Daoy (cell line): ENCODE data around the gene SKIC8. TPM values are rescaled to one million over a fixed set of nuclear protein-coding genes. Genes with fewer than 3 reads are reported as not detected.
A peak's percentile ranks its signal among the peaks of the same experiment; 100 is the strongest.

Experiments used
- DNase-seq: peaks from one replicate; pipeline ENCODE4 v3.0.0-alpha.2; 2015; ENCODE audit warnings: low read depth
- total RNA-seq: library from RNA; depleted of rRNA; stranded (reverse); fragments of >200 nt; shearing (Covaris generic); gene quantifications from 2 replicates; pipeline ENCODE4 v1.2.3, GENCODE V29; 2014

The SKIC8 gene
- total RNA-seq, 1 experiment from 2014 or later = 104 TPM

- DNase-seq = peak; percentile 87
These were observed 22.8 kb upstream of the SKIC8 start for GRCh38 chr15:78322243-78322642.

DNA sequence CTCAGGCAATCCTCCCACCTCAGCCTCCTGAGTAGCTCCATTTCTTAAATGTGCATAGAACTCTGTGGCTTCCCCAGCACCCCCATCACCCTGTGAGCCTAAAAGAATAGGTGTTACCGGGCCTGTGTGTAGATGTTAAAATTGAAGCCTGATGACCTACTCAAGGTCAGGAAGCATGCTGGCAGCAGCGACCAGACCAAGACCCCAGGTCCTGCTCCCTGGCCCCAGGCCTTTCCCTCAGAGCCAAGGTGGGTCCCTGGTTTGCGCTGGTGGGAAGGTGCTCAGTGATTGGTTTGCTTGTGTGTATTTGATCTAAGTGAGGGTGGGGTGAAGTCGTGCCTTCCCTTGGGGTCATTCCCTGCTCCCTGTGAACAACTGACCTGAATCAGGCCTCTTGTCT is 22.4 kb upstream of the SKIC8 start:
- no peak for DNase-seq

GRCh38 chr15:78321041-78321570 is 21.7 kb upstream of the SKIC8 start:
- DNase-seq = no peak

DNA sequence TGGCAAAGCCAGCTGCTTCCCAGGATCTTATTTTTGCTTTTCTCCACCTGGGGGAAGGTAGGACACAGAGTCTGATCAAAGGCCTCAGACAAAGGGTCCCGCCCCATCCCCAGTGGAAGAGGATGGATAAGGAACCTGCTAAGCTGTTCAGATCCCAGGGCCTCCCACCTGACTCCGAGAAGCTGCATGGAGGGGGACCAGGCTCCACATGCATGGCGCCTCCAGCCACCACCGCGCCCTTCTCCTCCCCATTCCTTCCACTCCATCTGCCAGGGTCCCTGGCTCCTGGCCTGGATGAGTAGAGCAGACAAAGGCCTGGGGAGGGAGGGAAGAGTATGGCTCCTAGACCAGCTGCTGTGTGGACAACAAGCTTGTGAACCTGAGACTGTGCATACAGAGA is 20.8 kb upstream of the SKIC8 start:
- DNase-seq = no peak

GRCh38 chr15:78319588-78319987 is 20.2 kb upstream of the SKIC8 start:
- no peak for DNase-seq

- no peak for DNase-seq
These were observed 17.9 kb upstream of the SKIC8 start for GRCh38 chr15:78317145-78317836.

GRCh38 chr15:78316283-78317083 is 17.1 kb upstream of the SKIC8 start:
- no peak for DNase-seq

GRCh38 chr15:78315686-78316282 is 16.4 kb upstream of the SKIC8 start:
- no peak for DNase-seq

- DNase-seq = no peak
These were observed 14.8 kb upstream of the SKIC8 start for GRCh38 chr15:78314181-78314581.

- DNase-seq = no peak
These were observed 14.0 kb upstream of the SKIC8 start for GRCh38 chr15:78313383-78313782.

DNA sequence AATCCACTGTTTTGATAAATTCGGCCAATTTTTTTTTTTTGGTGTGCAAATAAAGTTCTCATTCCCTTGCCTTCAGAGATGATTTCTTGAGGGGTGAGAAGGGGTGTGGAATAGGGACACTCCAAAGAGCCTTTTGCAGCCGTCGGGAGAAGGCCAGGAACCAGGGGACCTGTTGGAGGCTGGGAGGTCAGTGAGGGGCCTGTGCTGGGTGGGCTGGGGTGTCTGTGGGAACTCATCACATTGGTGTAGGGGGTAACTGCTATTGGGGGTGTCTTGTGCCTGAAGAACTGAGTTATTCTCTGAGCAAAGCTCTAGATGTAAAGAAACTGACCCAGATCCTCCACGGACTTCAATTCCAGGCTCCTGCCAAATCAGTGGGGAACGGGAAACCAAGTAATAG is 13.5 kb upstream of the SKIC8 start:
- DNase-seq = no peak

- DNase-seq = no peak
These were observed 13.1 kb upstream of the SKIC8 start for GRCh38 chr15:78312536-78312935.

DNA sequence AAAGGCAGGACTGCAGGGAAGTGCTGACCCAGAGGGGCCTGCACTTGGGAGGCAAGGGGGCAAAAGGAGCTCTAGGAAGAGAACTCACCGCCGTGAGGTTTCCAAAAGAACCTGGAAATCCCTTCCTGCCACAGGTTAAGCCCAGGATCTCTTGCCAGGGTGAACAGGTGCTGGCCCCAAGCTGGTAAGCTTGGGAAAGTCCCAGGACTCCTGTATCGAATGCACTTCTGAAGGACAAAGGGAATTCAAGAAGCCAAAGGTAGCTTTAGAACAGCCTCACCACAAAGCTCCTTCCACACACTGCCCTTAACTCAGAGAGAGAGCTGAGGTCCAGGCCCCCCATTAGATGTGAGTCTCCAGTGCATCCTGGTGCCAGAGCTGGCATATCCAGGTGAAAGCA is 11.9 kb upstream of the SKIC8 start:
- no peak for DNase-seq

DNA sequence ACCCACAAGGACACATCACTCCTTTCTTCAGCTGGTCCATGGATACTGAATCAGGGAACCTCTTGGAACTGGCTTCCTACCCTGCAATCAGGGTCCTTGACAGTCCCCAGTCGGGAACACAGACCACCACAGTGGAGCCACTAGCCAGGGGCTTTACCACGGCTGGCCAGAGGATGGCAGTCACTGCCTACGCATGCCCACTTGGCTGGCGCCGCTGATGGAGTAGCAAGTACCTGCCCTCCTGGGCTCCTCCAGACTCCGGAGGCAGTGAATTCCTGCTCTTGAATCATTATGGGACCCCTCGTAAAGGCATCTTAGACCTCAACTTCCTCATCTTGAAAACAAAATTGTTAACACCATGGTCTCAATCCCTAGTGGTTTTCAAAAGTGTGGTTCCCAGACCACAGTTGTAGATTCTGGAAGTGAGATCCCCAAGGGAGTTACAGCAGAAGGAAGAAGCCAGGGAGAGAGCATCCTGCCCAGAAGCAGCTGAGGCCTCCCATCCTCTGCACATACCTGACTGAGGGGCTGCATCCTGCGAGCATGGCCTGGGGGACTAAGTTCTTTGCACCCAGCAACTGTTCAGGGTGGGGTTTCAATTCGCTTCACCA is 9.1 kb upstream of the SKIC8 start:
- peak; percentile 80 for DNase-seq

GRCh38 chr15:78307976-78308375 is 8.6 kb upstream of the SKIC8 start:
- no peak for DNase-seq

GRCh38 chr15:78306176-78306774 is 6.9 kb upstream of the SKIC8 start:
- DNase-seq = peak; percentile 88

DNA sequence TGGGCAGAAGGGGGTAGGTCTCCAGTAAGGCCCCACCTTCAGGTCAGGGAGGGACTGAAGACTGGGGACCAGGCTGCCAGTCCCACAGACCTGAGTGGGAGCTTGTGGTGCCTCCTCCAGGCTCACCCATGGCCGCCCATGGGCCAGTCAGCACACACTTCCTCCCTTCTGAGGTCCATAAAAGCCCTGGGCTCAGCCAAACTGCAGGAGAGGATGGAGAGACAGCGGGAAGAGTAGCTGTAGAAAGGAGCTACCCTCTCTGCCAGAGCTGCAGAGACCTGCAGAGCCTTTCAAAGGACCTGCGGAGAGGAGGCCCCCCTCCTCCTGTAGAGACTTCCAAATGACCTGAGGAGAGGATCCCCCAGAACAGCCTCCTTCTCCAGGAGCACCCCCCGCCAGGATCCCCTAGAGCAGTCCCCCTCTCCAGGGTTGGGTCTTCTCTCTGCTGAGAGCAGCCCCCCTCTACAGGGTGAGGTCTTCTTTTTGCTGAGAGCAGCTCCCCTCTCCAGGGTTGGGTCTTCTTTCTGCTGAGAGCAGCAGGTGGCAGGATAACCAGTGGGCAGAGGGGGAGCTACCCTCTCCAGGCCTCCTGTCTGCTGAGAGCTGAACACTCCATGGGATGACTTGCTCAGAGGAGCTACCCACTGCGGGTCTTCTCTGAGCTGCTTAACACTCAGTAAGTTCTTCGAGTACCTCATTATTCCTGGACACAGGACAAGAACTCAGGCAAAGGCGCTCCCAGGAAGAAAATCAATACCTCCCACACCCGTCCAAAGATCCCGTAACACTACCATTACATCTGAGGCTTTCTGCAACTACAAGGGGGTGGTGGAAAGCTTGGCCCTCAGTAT is 5.0 kb upstream of the SKIC8 start:
- no peak for DNase-seq

- DNase-seq = peak; percentile 74
These were observed 3.3 kb upstream of the SKIC8 start for GRCh38 chr15:78302579-78303312.

GRCh38 chr15:78301828-78302227 is 2.4 kb upstream of the SKIC8 start:
- no peak for DNase-seq

DNA sequence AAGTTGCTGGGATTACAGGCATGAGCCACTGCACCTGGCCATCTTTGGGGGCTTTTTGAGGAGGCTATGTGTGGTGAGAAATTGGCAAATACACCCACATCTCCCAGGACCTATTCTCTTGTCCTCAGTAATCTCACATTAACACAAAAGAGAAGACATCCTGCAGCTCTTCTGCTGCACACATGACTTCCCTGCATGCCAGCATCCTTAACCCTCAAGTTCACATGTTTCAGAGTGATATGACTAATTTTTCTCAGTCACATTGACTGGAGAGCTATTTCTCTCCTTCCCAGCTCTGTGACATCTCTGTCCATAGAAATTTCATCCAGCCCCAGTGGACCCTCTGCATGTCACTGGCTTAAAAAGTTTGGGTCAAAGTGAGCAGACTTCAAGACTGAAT is 1.9 kb upstream of the SKIC8 start:
- no peak for DNase-seq
